Caco-2 (cell line): ENCODE results near the gene SPEM3. TPM values are rescaled to one million over a fixed set of nuclear protein-coding genes. Genes with fewer than 3 reads are reported as not detected.

ENCODE experiments used
- BruUV-seq: library from RNA; stranded (reverse); fragments of 400-500 nt; replicated peaks from 2 replicates; lab custom pipeline; 2021; lab: Mats Ljungman, UMichigan
- CTCF ChIA-PET: fragments of 300-600 bp; sonication (Branson Sonifier 250); formaldehyde crosslinking; loops from one replicate; lab custom pipeline; 2022; ENCODE audit warnings: antibody characterized with exemption; lab: Charles Lee
- POLR2A ChIA-PET: fragments of 300-600 bp; sonication (Branson Sonifier 250); formaldehyde crosslinking; loops from one replicate; lab custom pipeline; 2022; ENCODE audit warnings: antibody characterized with exemption; lab: Charles Lee
- DNase-seq, 2 experiments: peaks; one replicate each; pipeline versions ENCODE4 v3.0.0 to v3.0.0-alpha.2; 2020 to 2022
- H3K27me3 ChIP-seq: replicated peaks from 2 replicates; pipeline ENCODE4 v1.6.0; 2011; ENCODE audit warnings: low read length; ENCODE audit not compliant: control insufficient read depth, insufficient read depth
- H3K36me3 ChIP-seq: 2 replicates; pipeline ENCODE4 v1.5.1; 2011; ENCODE audit warnings: low read length; ENCODE audit not compliant: control insufficient read depth, insufficient read depth
- H3K4me1 ChIP-seq: fragments of 250-450 bp; sonication (Bioruptor Pico); 2 replicates; pipeline ENCODE4 v1.5.1; 2020; ENCODE audit warnings: mild to moderate bottlenecking
- H3K4me3 ChIP-seq: 2 replicates; pipeline ENCODE4 v1.5.1; 2011; ENCODE audit warnings: low read depth, mild to moderate bottlenecking, control low read depth, low read length
- H3K9me3 ChIP-seq: fragments of 250-450 bp; sonication (Bioruptor Pico); 2 replicates; pipeline ENCODE4 v1.5.1; 2020; ENCODE audit warnings: mild to moderate bottlenecking, moderate library complexity
- H3K27ac Mint-ChIP-seq: one replicate; pipeline ENCODE4 v1.8.0; 2022; ENCODE audit warnings: mixed read lengths; ENCODE audit not compliant: unreplicated experiment
- H3K27me3 Mint-ChIP-seq: one replicate; pipeline ENCODE4 v1.8.0; 2022; ENCODE audit warnings: mixed read lengths; ENCODE audit not compliant: insufficient read depth, unreplicated experiment
- H3K36me3 Mint-ChIP-seq: one replicate; pipeline ENCODE4 v1.8.0; 2022; ENCODE audit warnings: mild to moderate bottlenecking, mixed read lengths; ENCODE audit not compliant: insufficient read depth, unreplicated experiment
- H3K4me1 Mint-ChIP-seq: one replicate; pipeline ENCODE4 v1.8.0; 2022; ENCODE audit warnings: low read depth, mixed read lengths; ENCODE audit not compliant: unreplicated experiment
- H3K4me3 Mint-ChIP-seq: one replicate; pipeline ENCODE4 v1.8.0; 2022; ENCODE audit warnings: mild to moderate bottlenecking, moderate library complexity, mixed read lengths; ENCODE audit not compliant: unreplicated experiment
- H3K9me3 Mint-ChIP-seq: one replicate; pipeline ENCODE4 v1.8.0; 2022; ENCODE audit warnings: mixed read lengths; ENCODE audit not compliant: unreplicated experiment
- intact Hi-C: fragments of 100-400 bp; cut with micrococcal nuclease; formaldehyde crosslinking; loops from one replicate; pipeline ENCODE4 v1.10.0; 2022; ENCODE audit not compliant: unreplicated experiment
- total RNA-seq: library from RNA; stranded (reverse); gene quantifications from 2 replicates; pipeline ENCODE4 v1.2.3, GENCODE V29; 2022
- TF ChIP-seq, protein P1 (sequence below), 2 experiments: fragments of 200-600 bp in 1 of 2; IDR thresholded peaks; 1 replicate in 1 of 2; 2 replicates in 1 of 2; pipeline versions ENCODE4 v1.5.1 to v1.8.0; 2011 to 2022; ENCODE audit warnings: antibody characterized with exemption in 1 of 2, control low read depth in 1 of 2, inconsistent platforms in 1 of 2, low read depth in 1 of 2, low read length in 1 of 2, mild to moderate bottlenecking in 1 of 2, moderate library complexity in 1 of 2; ENCODE audit not compliant: insufficient read depth in 1 of 2, severe bottlenecking in 1 of 2, unreplicated experiment in 1 of 2

The SPEM3 gene
- total RNA-seq, 1 experiment from 2014 or later, result not detected

DNA sequence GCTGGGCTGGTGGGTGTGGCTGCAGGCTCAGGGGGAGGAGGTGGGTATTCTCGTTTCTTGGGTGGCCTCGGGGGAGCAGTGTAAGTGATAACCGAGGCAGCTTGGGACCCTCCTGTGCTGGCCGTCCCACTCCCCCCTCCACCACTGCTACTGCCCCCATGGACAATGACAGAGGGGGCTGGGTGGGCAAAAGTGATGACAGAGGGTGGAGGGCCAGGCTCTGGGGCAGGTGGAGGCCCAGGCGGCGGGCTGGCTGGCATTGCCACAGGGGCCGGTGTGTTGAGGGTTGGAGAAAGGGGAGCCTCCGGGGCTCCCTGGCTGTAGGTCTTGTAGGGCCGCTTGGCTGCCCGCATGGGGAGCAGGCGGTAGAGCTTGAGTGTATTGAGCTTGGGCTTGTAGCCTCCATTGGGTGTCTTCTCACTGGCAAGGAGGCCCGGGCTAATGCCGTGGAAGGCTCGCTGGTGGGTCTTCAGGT is 34.8 kb downstream of the SPEM3 start:
- no TSS peak for BruUV-seq
- POLR2A ChIA-PET, result no interaction called here

GRCh38 chr17:7464081-7464480 is 35.4 kb downstream of the SPEM3 start:
- CTCF ChIA-PET, result interaction anchor here (0.6 kb wide), 1 partner anchor 24 kb away, joined by 3 read pairs; no protein-coding TSS in a partner anchor

More for the DNA sequence above, 34.8 kb downstream of the SPEM3 start:
- DNase-seq, result no peak
- H3K9me3 Mint-ChIP-seq, result no peaks in the 10 kb centered on the region
- intact Hi-C loops, result no loop called here
- no peaks in the 10 kb centered on the region for H3K36me3 ChIP-seq
- H3K4me3 Mint-ChIP-seq, result no peak overlapping the region
- H3K4me3 ChIP-seq, result no peak overlapping the region
- H3K27me3 Mint-ChIP-seq, result no peaks in the 10 kb centered on the region
- peaks cover 26% of the 10 kb centered on the region for H3K36me3 Mint-ChIP-seq
- CTCF ChIA-PET, result no interaction called here
- TF ChIP-seq, protein P1, sequence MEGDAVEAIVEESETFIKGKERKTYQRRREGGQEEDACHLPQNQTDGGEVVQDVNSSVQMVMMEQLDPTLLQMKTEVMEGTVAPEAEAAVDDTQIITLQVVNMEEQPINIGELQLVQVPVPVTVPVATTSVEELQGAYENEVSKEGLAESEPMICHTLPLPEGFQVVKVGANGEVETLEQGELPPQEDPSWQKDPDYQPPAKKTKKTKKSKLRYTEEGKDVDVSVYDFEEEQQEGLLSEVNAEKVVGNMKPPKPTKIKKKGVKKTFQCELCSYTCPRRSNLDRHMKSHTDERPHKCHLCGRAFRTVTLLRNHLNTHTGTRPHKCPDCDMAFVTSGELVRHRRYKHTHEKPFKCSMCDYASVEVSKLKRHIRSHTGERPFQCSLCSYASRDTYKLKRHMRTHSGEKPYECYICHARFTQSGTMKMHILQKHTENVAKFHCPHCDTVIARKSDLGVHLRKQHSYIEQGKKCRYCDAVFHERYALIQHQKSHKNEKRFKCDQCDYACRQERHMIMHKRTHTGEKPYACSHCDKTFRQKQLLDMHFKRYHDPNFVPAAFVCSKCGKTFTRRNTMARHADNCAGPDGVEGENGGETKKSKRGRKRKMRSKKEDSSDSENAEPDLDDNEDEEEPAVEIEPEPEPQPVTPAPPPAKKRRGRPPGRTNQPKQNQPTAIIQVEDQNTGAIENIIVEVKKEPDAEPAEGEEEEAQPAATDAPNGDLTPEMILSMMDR (IDR thresholded peaks at IDR 0.05; ENCODE audit: insufficient read depth in 1 of 2, low read depth in 1 of 2, low read length in 1 of 2, severe bottlenecking in 1 of 2, unreplicated experiment in 1 of 2), result no peak
- H3K4me1 ChIP-seq, result no peaks in the 10 kb centered on the region
- H3K27ac Mint-ChIP-seq, result no peak overlapping the region
- no peaks in the 10 kb centered on the region for H3K9me3 ChIP-seq
- peaks cover 5% of the 10 kb centered on the region for H3K4me1 Mint-ChIP-seq
- no peaks in the 10 kb centered on the region for H3K27me3 ChIP-seq

GRCh38 chr17:7465597-7466275 is 37.1 kb downstream of the SPEM3 start:
- no peaks in the 10 kb centered on the region for H3K27me3 ChIP-seq
- no peaks in the 10 kb centered on the region for H3K27me3 Mint-ChIP-seq
- H3K9me3 Mint-ChIP-seq, result no peaks in the 10 kb centered on the region
- TF ChIP-seq, protein P1 (IDR thresholded peaks at IDR 0.05; ENCODE audit: insufficient read depth in 1 of 2, low read depth in 1 of 2, low read length in 1 of 2, severe bottlenecking in 1 of 2, unreplicated experiment in 1 of 2), result no peak
- H3K4me3 ChIP-seq, result no peak overlapping the region
- ChIA-PET POLR2A (interaction anchor here (0.6 kb wide), 1 partner anchor 121 kb away, joined by 6 read pairs; no protein-coding TSS in a partner anchor), CTCF (no interaction called here)
- no TSS peak for BruUV-seq
- no peaks in the 10 kb centered on the region for H3K36me3 ChIP-seq
- H3K9me3 ChIP-seq, result no peaks in the 10 kb centered on the region
- peaks cover 33% of the 10 kb centered on the region for H3K36me3 Mint-ChIP-seq
- H3K27ac Mint-ChIP-seq, result no peak overlapping the region
- H3K4me1 Mint-ChIP-seq, result peaks cover 5% of the 10 kb centered on the region
- H3K4me1 ChIP-seq, result no peaks in the 10 kb centered on the region
- intact Hi-C loops, result no loop called here
- no peak overlapping the region for H3K4me3 Mint-ChIP-seq
- DNase-seq, result no peak

More at GRCh38 chr17:7464081-7464480, 35.4 kb downstream of the SPEM3 start:
- no peak overlapping the region for H3K27ac Mint-ChIP-seq
- intact Hi-C loops, result no loop called here
- H3K9me3 Mint-ChIP-seq, result no peaks in the 10 kb centered on the region
- H3K36me3 ChIP-seq, result no peaks in the 10 kb centered on the region
- BruUV-seq, result no TSS peak
- POLR2A ChIA-PET, result interaction anchor here (0.7 kb wide), 1 partner anchor 27 kb away, joined by 3 read pairs; no protein-coding TSS in a partner anchor
- peaks cover 33% of the 10 kb centered on the region for H3K36me3 Mint-ChIP-seq
- TF ChIP-seq, protein P1 (IDR thresholded peaks at IDR 0.05; ENCODE audit: insufficient read depth in 1 of 2, low read depth in 1 of 2, low read length in 1 of 2, severe bottlenecking in 1 of 2, unreplicated experiment in 1 of 2), result no peak
- H3K4me3 ChIP-seq, result no peak overlapping the region
- DNase-seq, result no peak
- H3K4me3 Mint-ChIP-seq, result no peak overlapping the region
- H3K4me1 ChIP-seq, result no peaks in the 10 kb centered on the region
- peaks cover 5% of the 10 kb centered on the region for H3K4me1 Mint-ChIP-seq
- H3K9me3 ChIP-seq, result no peaks in the 10 kb centered on the region
- no peaks in the 10 kb centered on the region for H3K27me3 ChIP-seq
- H3K27me3 Mint-ChIP-seq, result no peaks in the 10 kb centered on the region
